ENCODE measurements around the gene KRTAP10-1. TPM values are rescaled to one million over a fixed set of nuclear protein-coding genes. Genes with fewer than 3 reads are reported as not detected.

KRTAP10-1 gene
- total RNA-seq, 1 donor from 2014 or later: not detected

DNA sequence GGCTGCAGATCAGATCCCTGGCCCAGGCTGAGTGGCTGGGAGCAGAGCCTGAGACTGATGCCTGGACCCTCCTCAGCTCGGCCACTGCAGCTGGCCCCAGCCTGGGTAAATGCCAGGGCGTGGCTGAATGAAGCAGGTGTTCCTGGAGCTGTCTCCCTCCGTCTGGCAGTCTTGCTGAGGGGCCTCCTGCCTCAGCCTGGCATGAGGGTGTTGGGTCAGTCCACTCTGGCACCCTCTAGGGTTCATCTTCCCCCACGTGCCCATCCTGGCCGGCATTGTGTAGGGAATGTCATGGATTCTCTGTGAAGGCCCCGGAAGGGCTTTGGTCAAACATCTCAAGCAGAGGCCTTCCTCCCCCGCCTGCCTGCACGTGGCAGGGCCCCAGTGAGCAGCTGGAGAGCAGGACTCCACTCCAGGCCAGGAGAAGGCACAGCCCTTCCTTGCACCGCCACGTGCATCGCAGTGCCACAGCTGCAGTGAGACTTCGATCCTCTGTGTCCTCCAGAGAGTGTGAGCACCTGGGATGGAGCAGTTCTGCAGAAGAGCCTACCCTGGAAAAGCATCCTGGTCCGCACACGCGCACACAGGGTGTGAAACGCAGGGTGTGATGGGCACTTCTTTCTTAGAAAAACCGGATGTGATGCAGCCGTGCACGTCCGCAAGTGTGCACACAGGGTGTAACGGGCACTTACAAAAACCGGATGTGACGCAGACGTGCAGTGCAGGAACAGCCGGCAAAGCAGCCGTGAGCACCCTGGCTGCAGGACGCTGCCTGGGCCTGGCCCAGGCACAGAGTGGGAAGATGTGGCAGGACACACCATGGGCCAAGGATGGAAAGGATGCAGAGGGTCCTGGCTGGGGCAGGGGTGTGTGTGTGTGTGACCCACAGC is 28.9 kb upstream of the KRTAP10-1 start:
- no peaks in the 10 kb centered on the region for H3K9me3 Mint-ChIP-seq (ENCODE audit: unreplicated experiment)
- peaks cover 5% of the 10 kb centered on the region for H3K27me3 Mint-ChIP-seq (ENCODE audit: unreplicated experiment)
- no peaks in the 10 kb centered on the region for H3K4me1 Mint-ChIP-seq (ENCODE audit: unreplicated experiment)
- TF ChIP-seq, protein P1, sequence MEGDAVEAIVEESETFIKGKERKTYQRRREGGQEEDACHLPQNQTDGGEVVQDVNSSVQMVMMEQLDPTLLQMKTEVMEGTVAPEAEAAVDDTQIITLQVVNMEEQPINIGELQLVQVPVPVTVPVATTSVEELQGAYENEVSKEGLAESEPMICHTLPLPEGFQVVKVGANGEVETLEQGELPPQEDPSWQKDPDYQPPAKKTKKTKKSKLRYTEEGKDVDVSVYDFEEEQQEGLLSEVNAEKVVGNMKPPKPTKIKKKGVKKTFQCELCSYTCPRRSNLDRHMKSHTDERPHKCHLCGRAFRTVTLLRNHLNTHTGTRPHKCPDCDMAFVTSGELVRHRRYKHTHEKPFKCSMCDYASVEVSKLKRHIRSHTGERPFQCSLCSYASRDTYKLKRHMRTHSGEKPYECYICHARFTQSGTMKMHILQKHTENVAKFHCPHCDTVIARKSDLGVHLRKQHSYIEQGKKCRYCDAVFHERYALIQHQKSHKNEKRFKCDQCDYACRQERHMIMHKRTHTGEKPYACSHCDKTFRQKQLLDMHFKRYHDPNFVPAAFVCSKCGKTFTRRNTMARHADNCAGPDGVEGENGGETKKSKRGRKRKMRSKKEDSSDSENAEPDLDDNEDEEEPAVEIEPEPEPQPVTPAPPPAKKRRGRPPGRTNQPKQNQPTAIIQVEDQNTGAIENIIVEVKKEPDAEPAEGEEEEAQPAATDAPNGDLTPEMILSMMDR (IDR thresholded peaks at IDR 0.05; ENCODE audit: unreplicated experiment): no peak
- no peak overlapping the region for H3K27ac Mint-ChIP-seq (ENCODE audit: unreplicated experiment)
- peaks cover 7% of the 10 kb centered on the region for H3K36me3 Mint-ChIP-seq (ENCODE audit: low read depth, unreplicated experiment)
- DNase-seq (ENCODE audit: low spot score): no peak
- H3K4me3 Mint-ChIP-seq (ENCODE audit: unreplicated experiment): no peak overlapping the region

DNA sequence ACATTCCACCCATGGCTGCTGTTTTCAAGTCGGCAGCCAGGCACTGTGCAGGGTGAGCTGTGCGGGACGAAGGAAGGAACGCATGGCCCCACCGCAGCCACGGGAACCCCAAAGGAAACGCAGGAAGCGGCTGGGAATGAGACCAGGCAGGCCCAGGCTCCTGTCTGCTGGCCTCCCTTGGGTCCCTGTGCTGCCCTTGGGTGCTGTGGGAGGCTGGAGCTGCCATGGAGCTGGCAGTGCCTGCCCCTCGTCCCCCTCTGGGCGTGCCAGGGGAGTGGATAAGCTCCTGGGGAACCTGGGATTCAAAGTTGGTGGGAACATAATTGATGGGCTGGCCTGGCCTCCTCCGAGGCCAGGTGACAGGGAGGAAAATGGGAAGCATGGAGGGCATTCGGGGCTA is 28.3 kb upstream of the KRTAP10-1 start:
- Mint-ChIP-seq H3K27ac (ENCODE audit: unreplicated experiment) (no peak overlapping the region), H3K27me3 (ENCODE audit: unreplicated experiment) (peaks cover 5% of the 10 kb centered on the region), H3K36me3 (ENCODE audit: low read depth, unreplicated experiment) (peaks cover 7% of the 10 kb centered on the region), H3K4me1 (ENCODE audit: unreplicated experiment) (no peaks in the 10 kb centered on the region), H3K4me3 (ENCODE audit: unreplicated experiment) (no peak overlapping the region), H3K9me3 (ENCODE audit: unreplicated experiment) (no peaks in the 10 kb centered on the region)
- DNase-seq (ENCODE audit: low spot score): no peak
- TF ChIP-seq, protein P1 (IDR thresholded peaks at IDR 0.05; ENCODE audit: unreplicated experiment): no peak

DNA sequence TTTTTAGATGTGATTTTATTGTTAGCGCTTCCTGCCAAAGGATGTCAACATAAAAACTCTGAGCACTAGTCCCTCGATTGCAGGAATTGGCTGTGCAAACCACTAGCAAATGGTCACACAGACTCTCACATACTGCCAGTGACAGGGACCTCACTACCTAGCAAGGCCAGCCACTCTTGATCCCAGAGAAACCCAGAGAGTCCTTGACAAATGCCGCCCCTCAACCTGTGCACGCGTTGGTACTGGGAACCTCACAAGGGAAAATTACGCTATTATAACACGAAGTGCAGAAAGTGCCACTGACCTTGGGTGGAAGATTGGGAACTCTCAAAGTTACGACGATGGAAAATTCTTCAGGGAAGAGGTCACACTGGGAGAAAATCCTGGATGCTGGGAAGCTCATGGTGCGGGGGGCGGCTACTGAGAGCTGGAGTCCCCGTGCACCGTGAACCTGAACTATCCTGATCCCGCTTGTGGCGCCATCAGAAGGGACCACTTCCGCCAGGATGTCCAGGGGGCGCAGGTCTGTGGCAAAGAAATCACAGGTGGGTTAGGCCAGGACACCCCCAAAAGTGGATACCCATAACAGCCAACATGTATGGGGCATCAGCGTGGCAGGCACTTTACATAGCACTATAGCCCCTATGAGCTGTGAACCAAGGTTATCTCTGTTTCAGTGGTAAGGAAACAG is 27.6 kb upstream of the KRTAP10-1 start:
- H3K36me3 Mint-ChIP-seq (ENCODE audit: low read depth, unreplicated experiment): peaks cover 3% of the 10 kb centered on the region
- TF ChIP-seq, protein P1 (IDR thresholded peaks at IDR 0.05; ENCODE audit: unreplicated experiment): no peak
- no peaks in the 10 kb centered on the region for H3K9me3 Mint-ChIP-seq (ENCODE audit: unreplicated experiment)
- peaks cover 5% of the 10 kb centered on the region for H3K27me3 Mint-ChIP-seq (ENCODE audit: unreplicated experiment)
- no peaks in the 10 kb centered on the region for H3K4me1 Mint-ChIP-seq (ENCODE audit: unreplicated experiment)
- H3K27ac Mint-ChIP-seq (ENCODE audit: unreplicated experiment): no peak overlapping the region
- DNase-seq (ENCODE audit: low spot score): no peak
- H3K4me3 Mint-ChIP-seq (ENCODE audit: unreplicated experiment): no peak overlapping the region

DNA sequence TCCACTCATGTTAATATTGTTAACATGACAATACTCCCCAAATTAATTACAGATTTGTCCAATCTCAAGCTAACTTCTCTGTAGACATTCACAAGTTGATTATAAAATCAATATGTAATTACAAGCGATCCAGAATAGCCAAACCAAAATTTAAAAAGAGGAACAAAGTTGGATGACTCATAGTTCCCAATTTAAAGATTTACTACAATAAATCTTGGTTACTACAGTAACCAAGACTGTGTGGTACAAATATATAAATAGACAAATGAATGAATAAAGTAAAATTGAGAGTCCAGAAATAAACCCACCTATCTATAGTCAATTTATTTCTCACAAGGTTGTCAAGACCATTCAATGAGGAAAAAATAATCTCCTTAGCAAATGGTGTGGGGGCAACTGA is 26.4 kb upstream of the KRTAP10-1 start:
- Mint-ChIP-seq H3K9me3 (ENCODE audit: unreplicated experiment) (peaks cover 4% of the 10 kb centered on the region), H3K27ac (ENCODE audit: unreplicated experiment) (no peak overlapping the region), H3K4me1 (ENCODE audit: unreplicated experiment) (no peaks in the 10 kb centered on the region), H3K4me3 (ENCODE audit: unreplicated experiment) (no peak overlapping the region), H3K27me3 (ENCODE audit: unreplicated experiment) (peaks cover 3% of the 10 kb centered on the region), H3K36me3 (ENCODE audit: low read depth, unreplicated experiment) (no peaks in the 10 kb centered on the region)
- TF ChIP-seq, protein P1 (IDR thresholded peaks at IDR 0.05; ENCODE audit: unreplicated experiment): no peak
- no peak for DNase-seq (ENCODE audit: low spot score)
